GM12801 (cell line): Measurements from ENCODE around the gene GPR141.

ENCODE experiments used
- TF ChIP-seq, protein P1 (sequence below): IDR thresholded peaks from one replicate; pipeline ENCODE4 v1.5.1; 2011; ENCODE audit warnings: control low read depth; ENCODE audit not compliant: insufficient read length; ENCODE audit errors: extremely low read depth

GPR141 gene

DNA sequence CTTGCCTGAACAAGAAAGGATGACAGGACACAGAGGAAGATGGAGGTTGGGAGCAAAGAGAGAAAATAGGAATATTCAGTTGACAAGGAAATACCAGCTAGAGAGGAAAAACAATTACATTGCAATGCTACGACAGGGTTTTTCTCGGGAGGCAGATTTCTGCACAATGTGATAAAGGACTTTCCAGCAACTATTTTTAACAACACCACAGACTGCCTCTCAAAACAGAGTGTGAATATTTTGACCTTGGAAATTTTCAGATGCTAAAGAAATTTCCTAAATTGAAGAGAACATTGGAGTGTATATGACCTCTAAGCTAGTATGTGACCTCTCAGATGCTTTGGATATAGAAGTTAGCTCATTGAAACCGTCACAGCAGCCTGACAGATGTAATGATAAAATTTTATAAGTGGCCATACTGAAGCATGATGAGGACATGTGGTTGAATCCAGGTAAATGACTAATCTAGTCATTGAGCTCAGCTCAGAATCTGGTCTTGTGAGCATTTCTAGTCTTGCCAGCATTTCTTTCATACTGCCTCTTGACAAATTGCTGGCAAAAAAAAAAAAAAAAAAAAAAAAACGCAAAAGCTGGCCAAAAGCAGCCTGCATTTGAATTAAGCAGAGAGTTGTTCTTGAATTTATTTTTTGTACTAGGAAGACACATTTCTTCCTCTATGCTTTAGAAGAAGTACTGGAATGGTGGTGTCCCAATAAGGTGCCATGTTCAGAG lies 24.4 kb downstream of the GPR141 start:
- TF ChIP-seq, protein P1, sequence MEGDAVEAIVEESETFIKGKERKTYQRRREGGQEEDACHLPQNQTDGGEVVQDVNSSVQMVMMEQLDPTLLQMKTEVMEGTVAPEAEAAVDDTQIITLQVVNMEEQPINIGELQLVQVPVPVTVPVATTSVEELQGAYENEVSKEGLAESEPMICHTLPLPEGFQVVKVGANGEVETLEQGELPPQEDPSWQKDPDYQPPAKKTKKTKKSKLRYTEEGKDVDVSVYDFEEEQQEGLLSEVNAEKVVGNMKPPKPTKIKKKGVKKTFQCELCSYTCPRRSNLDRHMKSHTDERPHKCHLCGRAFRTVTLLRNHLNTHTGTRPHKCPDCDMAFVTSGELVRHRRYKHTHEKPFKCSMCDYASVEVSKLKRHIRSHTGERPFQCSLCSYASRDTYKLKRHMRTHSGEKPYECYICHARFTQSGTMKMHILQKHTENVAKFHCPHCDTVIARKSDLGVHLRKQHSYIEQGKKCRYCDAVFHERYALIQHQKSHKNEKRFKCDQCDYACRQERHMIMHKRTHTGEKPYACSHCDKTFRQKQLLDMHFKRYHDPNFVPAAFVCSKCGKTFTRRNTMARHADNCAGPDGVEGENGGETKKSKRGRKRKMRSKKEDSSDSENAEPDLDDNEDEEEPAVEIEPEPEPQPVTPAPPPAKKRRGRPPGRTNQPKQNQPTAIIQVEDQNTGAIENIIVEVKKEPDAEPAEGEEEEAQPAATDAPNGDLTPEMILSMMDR = no peak

DNA sequence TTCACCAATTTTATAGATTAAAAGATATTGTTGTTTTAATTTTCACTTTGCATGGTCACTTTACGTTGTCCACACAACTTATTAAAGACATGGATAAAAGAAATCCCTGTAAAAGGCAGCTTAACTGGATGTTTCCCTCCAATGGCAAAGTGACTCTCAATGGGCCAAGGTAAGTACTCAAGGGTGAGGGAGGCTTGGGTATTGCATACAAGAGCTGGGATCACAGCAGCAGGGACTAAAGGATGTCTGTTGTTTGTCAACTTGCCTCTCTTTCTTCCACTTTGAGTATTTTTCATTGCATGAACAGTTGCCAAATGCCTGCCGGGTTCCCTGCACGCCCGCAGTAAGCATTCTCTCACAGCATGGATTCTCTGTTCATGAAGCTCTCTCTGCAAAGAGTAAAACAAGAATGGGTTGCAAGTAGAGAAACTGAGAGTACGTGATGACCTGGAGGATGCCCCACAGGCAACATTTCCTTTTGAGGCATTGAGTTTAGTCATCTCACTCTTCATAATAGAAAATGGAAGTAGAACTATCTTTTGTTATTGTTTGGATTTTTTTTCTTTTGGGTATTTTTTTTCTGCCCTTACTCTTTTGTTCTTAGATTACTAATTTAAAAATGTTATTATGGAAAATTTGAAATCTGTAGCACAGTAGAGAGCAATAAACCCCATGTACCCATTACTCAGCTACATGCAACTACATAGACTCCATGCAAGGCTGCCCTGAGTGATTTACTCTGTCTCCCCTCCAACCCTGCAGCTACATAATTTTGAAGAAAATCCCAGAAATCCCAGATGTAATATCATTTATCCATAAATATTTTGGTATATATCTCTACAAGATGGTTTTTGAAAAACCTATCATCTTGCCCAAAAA lies 26.3 kb downstream of the GPR141 start:
- TF ChIP-seq, protein P1 = no peak

DNA sequence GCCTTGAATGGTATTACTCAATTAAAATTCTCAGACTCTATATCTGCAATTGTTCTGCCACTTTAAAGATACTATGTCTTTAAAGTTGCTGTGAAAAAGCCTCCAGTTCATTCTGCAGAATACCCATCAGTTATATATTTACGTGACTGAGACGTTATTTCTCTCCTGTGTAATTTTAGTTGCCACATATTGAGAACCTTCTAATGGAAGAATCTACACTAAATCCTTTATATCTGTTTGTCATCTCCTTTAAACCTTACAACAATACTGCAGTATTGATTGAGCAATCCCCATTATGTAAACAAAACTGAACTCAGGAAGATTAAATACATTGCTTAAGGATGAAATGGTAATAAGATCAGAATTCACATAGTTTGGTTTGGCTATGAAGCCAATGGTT lies 30.0 kb downstream of the GPR141 start:
- TF ChIP-seq, protein P1 = no peak

DNA sequence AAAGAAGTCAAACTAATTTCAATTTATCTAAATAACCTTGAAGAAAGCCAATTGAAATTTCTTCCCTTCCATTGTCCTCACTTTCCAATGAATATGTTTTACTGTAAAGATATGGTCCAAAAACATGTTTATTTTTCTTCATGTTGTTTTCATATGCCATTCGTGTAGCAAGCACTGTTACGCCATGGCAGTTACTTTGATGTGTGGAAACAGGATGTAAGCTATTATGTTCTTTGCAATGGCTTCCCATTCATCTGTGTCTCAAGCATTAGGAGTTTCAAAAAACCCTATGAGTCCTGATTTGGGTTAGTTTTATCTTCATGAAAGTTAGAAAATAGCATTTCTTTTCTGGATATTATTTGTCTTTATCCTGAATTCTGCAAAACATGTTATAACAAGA lies 31.0 kb downstream of the GPR141 start:
- TF ChIP-seq, protein P1 = no peak

DNA sequence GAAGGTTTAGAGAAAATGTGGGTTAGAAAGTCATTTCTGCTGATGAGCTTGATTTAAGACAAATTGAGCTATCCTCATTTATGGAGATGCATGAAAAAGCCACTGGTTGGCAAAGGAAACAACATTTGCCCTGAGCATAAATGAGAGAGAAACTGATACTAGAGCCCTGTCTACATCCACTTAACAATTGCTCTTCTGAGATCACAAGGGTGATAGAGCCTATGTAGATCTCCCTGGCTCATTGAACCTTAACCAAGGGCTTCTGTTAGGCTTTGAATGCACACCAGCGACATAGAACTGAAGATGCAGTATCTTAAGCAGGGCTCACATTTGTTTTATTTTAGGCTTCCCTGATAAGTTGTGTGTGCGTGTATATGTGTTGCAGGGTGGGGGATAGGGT lies 35.0 kb downstream of the GPR141 start:
- TF ChIP-seq, protein P1 = no peak

DNA sequence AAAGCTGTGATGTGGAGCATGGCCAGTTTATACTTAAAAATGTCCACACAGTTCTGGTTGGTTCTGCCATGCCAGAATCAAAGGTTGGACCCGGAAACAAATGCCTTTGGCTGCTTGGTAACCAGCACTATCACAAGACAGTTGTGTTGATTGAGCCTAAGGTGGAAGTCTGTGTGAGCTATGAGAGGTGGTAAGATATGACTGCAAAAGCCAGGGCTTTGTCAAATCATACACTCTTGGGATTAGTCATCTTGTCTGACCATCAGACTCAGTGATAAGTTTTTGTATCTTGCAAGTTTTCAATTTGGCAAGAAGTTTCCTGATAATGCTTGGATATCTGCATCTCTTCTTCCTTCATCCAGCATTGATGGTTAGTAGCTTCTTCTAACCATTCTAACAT lies 35.5 kb downstream of the GPR141 start:
- TF ChIP-seq, protein P1 = no peak

DNA sequence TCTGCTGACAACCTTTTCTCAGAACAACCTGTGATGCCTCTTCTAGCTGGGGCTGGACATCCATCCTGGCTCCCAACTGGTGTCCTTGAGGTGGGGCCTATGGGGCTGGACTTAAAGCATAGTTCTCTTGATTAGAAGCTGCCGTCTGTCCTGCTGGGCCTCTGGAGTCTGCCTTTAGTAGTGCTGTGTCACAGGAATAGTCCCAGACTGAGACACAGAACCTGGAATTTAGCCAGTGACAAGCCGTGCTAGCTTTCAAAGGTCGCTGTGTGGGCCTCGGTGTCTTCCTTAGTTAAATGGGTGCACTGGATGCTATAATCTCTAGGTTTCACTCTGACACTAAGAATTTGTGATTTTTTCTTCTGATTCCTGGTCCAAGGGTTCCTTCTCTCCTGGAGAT lies 41.2 kb downstream of the GPR141 start:
- TF ChIP-seq, protein P1 = no peak
